Measurements from ENCODE around the gene CYP2A7.
"Not testable (repeated sequence)": the region's sequence is repeated elsewhere in the genome, so short reads cannot be mapped to it uniquely, and the experiment has no call there.

DNA sequence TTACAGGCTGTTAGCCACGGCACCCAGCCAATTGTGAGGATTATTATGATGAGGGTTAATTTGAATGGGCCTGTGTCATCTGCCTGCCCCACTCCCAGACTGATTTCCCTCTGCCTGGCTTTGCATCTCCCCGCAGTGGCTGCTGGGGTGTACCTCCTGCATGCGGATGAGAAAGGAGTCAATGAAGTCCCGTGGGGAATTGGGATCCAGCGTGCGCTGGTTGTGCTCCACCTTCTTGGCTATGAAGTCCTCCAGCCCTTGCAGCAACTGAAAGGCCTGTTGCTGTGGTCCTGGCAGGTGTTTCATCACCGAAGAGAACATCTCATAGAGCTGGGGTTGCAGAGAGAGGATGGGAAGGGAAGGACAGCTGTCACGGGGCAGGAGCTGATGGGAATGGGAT lies 35.3 kb downstream of the CYP2A7 start:
- TF ChIP-seq POLR2AphosphoS5 (IDR thresholded peaks at IDR 0.05; ENCODE audit: borderline replicate concordance, low read depth, low read length); EZH2 (IDR thresholded peaks at IDR 0.05); FOXP2 (optimal IDR thresholded peaks at IDR 0.05; ENCODE audit: control extremely low read depth, extremely low read length, insufficient read depth): not testable (repeated sequence)
